GM21825 (cell line): Measurements from ENCODE around the gene EIF4A2.
A peak's percentile ranks its signal among the peaks of the same experiment; 100 is the strongest.

Source experiments
- ATAC-seq: cut with Tn5 transposase; IDR thresholded peaks from one replicate; pipeline ENCODE4 v1.9.1; 2021; ENCODE audit warnings: mild to moderate bottlenecking, moderate library complexity; ENCODE audit not compliant: unreplicated experiment

Gene EIF4A2

GRCh38 chr3:186783058-186783730 lies at the start of gene EIF4A2:
TSS of gene EIF4A2 (plus strand) at chr3:186783577. CDS start at chr3:186783611, 34 bp downstream.
- ATAC-seq, result peak; percentile 62

- ATAC-seq, result no peak
These were observed 40.6 kb upstream of the EIF4A2 start for GRCh38 chr3:186742618-186743380.

DNA sequence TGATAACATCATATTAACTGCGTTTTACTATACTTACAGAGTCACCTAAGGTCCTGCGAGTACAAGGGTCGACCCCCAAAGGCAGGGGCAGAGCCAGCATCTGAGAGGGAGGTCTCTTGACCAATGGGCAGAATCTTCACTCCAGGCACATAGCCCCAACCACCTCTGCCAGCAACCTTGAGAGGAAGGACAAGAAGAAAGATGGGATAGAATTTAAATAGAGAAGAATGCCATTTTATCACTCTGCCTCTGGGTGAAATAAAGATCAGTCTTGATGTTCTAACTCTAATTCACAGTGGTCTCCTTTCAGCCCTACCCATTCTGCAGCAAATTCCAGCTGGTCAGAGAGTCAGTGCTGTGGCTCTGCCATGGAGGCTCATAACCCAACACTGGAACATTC lies 39.7 kb upstream of the EIF4A2 start:
- no peak for ATAC-seq

DNA sequence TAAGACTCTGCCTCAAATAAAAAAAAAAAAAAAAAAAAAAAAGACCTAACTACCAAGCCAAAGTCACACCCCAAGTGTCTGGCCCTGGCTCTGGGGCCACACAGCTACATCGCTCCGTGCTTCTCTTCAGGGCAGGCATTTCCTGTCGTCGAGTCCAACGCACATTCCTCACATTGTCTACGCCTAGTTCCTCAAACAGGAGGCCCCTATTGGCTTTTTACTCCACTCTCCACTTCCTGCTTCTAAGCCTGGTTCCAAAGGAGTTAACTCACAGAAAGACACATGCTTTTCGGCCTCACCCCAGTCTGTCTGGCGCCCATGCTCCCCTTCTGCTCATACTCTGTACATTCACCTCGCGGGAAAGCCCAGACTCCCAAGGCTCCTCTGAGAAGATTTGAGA lies 37.4 kb upstream of the EIF4A2 start:
- no peak for ATAC-seq

- no peak for ATAC-seq
These were observed 33.1 kb upstream of the EIF4A2 start for GRCh38 chr3:186750316-186750715.

- ATAC-seq, result no peak
These were observed 31.9 kb upstream of the EIF4A2 start for GRCh38 chr3:186751480-186751879.

- no peak for ATAC-seq
These were observed 29.4 kb upstream of the EIF4A2 start for GRCh38 chr3:186754006-186754405.

- no peak for ATAC-seq
These were observed 28.5 kb upstream of the EIF4A2 start for GRCh38 chr3:186754871-186755270.

DNA sequence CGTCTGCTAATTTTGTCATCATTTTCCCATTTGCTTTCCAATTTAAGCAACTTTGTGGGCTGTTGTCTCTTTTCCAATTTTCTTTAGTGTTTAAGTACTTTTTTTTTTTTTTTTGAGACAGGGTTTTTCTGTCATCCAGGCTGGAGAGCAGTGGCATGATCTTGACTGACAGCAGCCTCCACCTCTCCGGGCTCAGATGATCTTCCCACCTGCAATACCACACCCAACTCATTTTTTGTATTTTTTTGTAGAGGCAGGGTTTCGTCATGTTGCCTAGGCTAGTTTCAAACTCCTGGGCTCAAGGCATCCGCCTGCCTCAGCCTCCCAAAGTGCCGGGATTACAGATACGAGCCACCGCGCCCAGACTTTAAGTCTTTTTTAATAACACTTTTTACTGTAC lies 26.2 kb upstream of the EIF4A2 start:
- ATAC-seq, result no peak

- ATAC-seq, result no peak
These were observed 25.6 kb upstream of the EIF4A2 start for GRCh38 chr3:186757686-186758220.

GRCh38 chr3:186759231-186759930 lies 24.0 kb upstream of the EIF4A2 start:
- no peak for ATAC-seq

- no peak for ATAC-seq
These were observed 23.1 kb upstream of the EIF4A2 start for GRCh38 chr3:186760141-186760833.

DNA sequence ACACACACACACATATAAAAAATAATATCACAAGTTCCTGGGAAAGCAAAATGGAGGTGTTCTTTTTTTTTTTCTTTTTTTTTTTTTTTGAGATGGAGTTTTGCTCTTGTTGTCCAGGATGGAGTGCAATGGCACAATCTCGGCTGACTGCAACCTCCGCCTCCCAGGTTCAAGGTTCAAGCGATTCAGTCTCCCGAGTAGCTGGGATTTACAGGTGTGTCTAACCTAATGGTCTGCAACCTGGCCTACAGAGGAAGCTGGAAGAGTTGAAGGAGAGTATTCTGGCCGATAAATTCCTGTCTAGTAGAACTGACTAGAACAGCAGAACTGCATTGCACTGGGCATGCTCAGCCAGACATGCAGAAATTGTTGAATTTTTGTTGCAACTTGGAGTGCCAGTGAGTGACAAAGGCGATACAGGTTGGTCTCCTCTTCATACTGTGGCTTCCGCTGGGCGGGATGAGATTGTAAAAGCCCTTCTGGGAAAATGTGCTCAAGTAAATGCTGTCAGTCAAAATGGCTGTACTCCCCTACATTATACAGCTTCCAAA lies 22.4 kb upstream of the EIF4A2 start:
- ATAC-seq, result no peak

DNA sequence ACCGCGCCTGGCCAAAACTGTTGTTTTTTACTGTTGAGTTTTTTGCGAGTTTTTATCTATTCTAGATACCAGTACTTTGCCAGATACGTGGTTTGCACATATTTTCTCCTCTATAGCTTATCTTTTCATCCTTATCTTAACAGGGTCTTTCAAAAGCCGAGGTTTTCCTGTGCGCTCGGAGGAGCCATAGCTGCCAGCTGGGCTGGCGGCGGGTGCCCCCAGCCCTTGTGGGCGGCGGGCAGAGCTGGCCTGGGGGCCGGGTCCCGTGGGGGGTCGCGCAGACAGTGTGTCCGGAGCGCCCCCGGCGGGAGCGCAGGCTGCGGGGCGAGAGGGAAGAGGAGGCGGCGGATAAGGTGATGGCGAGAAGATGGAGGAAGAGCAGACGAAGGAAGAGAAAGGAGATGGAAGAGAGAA lies 11.1 kb upstream of the EIF4A2 start:
- ATAC-seq, result peak; percentile 21

DNA sequence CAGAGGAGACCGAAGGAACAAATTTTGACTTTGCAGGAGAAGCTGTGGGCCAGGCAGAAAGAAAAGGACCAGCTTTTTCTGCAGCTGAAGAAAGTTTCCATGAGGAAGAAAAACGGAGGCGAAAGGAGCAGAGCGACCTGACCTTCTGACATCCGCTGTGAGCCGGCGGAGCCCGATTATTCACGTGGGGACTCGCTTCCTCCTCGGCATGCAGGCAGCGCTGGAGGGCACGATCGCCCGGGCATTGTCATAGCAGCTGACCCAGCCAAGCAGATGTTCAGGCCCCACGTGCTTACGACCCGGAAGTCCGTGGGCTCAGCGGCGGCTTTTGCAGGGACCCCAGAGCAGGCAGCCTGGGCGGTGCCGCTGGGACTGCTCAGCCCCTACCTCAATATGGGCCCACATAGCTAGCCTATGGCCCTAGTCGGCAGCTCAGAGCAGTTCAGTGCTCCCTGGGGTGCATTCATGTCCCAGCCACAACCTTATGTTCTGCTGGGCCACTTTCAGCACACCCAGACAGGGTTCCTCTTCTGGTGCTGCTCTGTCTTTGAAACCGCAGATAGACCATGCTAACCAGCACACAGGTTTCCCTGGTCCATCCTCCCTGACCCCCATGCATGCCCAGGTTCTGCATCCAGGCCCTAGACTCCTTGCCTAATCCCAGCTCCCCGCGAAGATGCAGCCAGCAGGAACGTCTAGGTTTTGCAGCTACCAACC lies 10.5 kb upstream of the EIF4A2 start:
- ATAC-seq, result peak; percentile 96

DNA sequence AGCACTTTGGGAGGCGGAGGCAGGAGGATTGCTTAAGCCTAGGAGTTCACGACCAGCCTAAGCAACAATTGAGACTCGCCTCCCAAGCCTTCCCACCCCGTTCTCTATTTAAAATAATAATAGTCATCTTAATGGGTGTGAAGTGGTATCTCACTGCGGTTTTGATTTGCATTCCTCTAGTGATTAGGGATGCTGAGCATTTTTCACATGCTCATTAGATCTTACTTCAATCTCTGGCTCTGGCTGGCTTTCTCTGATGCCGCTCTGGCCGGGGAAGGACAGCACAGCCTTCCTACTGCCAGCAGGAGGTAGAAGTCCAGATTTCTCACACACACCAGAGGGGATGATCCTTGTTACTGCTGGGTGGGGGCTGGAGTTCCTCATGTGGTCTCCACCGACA lies 7.4 kb upstream of the EIF4A2 start:
- ATAC-seq, result no peak

- ATAC-seq, result no peak
These were observed 4.2 kb upstream of the EIF4A2 start for GRCh38 chr3:186779204-186779603.

- ATAC-seq, result peak; percentile 21
These were observed 777 bp upstream of the EIF4A2 start for GRCh38 chr3:186782542-186783057.

GRCh38 chr3:186783731-186784515 lies 546 bp downstream of the EIF4A2 start:
- ATAC-seq, result peak; percentile 73
